NT2/D1 (cell line): ENCODE measurements around the gene ATP6AP2.

Source experiments
- SUZ12 ChIP-seq: IDR thresholded peaks from 2 replicates; pipeline ENCODE4 v1.6.1; 2011; ENCODE audit not compliant: insufficient read length, insufficient read depth; ENCODE audit errors: extremely low read depth
- YY1 ChIP-seq: IDR thresholded peaks from 2 replicates; pipeline ENCODE4 v1.6.1; 2011; ENCODE audit not compliant: insufficient read length, insufficient read depth
- ZNF274 ChIP-seq: IDR thresholded peaks from 2 replicates; pipeline ENCODE4 v1.6.1; 2011; ENCODE audit warnings: mild to moderate bottlenecking, low read depth, low read length

- no peak for TF ChIP-seq YY1
- TF ChIP-seq ZNF274: no peak
- no peak for TF ChIP-seq SUZ12
Measured at GRCh38 chrX:40646489-40647306, 65.9 kb downstream of the ATP6AP2 start.
